ENCODE measurements around the gene TWNK.

GRCh38 chr10:101003639-101004206, 16.4 kb downstream of the TWNK start:
- TF ChIP-seq POLR2AphosphoS5 (IDR thresholded peaks at IDR 0.05; ENCODE audit: low read depth, low read length): no peak
- no peak for TF ChIP-seq POLR2A (IDR thresholded peaks at IDR 0.05; ENCODE audit: low read depth, low read length)
- no peak for TF ChIP-seq TAF1 (IDR thresholded peaks at IDR 0.05; ENCODE audit: borderline replicate concordance, low read depth, low read length)

All from GM12892 (cell line).